Measurements from ENCODE around the gene CDHR3.

Gene CDHR3, protein sequence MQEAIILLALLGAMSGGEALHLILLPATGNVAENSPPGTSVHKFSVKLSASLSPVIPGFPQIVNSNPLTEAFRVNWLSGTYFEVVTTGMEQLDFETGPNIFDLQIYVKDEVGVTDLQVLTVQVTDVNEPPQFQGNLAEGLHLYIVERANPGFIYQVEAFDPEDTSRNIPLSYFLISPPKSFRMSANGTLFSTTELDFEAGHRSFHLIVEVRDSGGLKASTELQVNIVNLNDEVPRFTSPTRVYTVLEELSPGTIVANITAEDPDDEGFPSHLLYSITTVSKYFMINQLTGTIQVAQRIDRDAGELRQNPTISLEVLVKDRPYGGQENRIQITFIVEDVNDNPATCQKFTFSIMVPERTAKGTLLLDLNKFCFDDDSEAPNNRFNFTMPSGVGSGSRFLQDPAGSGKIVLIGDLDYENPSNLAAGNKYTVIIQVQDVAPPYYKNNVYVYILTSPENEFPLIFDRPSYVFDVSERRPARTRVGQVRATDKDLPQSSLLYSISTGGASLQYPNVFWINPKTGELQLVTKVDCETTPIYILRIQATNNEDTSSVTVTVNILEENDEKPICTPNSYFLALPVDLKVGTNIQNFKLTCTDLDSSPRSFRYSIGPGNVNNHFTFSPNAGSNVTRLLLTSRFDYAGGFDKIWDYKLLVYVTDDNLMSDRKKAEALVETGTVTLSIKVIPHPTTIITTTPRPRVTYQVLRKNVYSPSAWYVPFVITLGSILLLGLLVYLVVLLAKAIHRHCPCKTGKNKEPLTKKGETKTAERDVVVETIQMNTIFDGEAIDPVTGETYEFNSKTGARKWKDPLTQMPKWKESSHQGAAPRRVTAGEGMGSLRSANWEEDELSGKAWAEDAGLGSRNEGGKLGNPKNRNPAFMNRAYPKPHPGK

DNA sequence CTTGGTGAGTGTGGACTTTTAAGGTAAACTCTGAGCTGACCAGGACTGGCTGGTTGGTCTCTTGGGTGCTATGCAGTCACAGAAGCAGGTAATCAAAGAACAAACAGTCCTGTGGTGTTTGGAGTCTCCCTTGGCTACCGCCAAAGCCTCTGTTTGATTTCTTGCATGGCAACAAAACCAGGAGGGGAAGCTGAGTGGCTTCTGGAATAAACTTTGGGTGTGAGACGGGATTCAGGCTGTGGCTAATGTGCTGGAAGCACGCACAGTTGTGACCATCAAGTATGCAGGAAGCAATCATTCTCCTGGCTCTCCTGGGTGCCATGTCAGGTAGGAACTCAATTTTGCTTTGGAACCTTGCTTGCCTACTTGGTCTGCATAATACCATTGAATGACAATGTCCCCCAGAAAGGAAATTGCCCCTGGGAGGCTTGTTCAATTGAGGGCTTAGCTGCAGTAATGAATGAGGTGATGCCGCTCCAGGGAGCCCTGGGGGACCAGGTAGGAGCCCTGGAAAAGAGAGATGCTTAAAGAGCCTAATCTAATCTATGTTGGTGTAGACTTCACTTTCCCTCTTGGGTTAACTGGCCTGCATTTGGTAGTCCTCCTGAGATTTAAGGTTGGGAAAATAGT lies at the start of gene CDHR3:
Gene CDHR3 (plus strand): TSS at position 227 of the 630 bp plus-strand sequence. CDS start 55 bp downstream, at position 282.
- intact Hi-C loops (cut with DNase I), result no loop called here

DNA sequence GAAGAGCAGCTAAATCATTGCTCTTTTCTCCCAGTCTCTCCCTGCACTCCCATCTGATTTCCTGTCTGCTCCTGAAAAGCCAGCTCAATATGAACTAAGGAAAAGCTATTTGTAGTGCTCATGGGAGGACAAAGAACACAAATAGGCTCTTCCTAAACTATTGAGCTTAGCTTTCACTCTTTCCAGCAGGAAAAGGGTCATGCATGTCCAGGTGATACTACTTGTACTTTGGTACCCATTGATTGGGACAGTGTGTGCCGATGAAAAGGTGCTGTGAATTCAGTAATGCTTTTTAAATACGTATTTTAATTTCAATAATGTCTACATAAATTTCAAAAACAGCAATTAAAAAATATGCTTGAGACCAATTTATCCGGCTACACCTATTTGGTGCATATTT lies 49.1 kb upstream of the CDHR3 start:
- DNase-seq, result peak in 1 of 42 donors; percentile 7
- intact Hi-C loops (cut with DNase I), result no loop called here

More for the DNA sequence above, at the start of gene CDHR3:
- no peak for DNase-seq

DNA sequence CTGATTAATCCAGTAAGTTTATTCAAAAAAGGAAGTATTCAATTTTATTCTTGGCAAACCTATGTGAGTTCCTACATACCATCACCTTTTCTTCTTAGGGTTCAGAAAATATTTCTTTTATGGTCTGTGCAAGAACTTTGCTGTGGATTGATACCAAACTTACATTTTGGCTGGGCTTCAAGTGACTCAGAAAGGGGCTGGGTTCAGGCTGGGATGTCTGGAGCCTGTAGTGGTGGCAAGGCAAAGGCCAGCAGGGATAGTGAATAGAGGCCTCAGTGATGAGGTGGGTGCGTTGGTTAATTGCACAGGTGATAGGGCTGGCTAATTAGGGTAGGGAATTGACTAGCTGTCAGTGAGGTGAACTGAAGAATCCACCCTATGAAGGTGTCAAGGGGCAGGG lies 46.5 kb upstream of the CDHR3 start:
- intact Hi-C loops (cut with DNase I), result no loop called here
- DNase-seq, result no peak

DNA sequence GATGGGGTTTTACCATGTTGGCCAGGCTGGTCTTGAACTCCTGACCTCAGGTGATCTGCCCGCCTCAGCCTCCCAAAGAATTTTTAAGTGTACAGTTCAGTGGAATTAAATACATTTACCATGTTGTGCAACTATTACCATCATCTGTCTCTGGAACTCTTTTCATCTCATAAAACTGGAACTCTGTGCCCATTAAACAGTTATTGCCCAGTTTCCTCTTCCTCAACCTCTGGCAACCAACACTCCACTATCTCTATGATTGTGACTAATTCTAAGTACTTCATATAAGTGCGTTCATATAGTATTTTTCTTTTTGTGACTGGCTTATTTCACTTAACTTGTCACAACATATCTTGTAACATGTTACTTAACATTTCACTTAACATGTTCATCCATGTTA lies 45.4 kb upstream of the CDHR3 start:
- intact Hi-C loops (cut with DNase I), result no loop called here
- DNase-seq, result no peak

DNA sequence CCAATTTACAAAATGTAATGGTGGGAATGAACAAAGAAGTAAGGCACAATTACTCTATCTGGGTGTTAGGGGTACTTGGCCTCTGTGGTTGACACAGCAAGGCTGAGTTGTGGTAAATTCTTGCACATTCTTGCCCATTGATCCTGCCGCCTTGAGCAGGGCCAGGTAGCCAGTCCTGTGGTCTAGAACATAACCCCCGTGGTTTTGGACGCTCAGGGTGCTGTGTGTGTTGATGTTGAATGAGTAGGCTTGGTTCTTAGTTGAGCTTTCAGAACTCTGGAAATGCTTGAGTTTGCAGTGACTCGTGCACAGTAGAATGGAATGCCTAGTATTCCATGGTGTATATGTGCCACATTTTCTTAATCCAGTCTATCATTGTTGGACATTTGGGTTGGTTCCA lies 42.3 kb upstream of the CDHR3 start:
- no peak for DNase-seq
- intact Hi-C loops (cut with DNase I), result no loop called here

DNA sequence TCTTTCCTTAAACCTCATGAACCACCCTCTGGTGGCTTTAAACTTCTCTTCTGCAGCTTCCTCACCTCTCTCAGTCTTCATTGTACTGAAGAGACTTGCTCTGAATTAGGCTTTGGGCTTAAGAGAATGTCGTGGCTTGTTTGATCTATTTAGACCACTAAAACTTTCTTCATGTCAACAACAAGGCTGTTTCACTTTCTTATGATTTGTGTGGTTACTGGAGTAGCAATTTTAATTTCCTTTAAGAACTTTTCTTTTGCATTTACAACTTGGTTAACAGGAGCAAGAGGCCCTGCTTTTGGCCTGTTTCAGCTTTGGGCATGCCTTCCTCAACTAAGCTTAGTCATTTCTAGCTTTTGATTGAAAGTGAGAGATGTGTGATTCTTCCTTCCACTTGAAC lies 38.1 kb upstream of the CDHR3 start:
- no peak for DNase-seq
- intact Hi-C loops (cut with DNase I), result no loop called here

DNA sequence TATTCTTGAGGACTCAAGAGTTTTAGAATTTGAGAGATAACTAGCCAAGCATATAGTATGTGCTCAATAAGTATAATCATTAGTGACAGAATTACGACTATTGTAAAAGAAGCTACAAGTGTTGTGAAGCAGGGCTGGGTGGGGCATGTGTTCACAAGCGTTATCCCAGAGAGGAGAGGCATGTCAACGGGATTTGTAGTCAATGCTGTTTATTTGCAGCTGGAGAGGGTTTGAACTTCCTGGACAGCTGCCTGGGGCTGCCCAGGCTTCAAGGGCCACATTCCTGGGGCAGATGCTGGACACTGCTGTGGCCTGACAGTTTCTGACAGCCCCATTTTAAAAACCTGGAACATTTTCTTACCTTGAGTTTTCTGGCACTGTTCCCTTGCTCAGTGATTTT lies 36.9 kb upstream of the CDHR3 start:
- no peak for DNase-seq
- intact Hi-C loops (cut with DNase I), result no loop called here

DNA sequence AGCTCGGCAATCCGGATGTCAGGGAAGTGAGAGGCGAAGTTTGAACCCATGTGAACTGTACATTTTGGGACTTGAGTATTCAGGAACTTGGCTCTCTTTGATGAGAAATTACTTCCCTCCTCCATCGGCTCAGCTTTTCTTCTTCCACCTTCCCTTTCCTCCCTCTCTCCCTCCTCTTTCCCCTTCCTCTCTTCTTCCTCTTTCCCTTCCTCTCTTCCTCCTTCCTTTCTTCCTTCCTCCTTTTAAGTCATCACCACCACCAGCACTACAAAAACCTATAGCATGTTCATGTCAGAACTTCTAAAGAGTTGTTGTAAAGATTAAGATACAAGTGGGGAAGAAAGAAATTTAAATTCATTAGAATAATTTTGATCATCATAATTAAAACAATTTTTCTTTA lies 31.9 kb upstream of the CDHR3 start:
- no peak for DNase-seq
- intact Hi-C loops (cut with DNase I), result no loop called here

DNA sequence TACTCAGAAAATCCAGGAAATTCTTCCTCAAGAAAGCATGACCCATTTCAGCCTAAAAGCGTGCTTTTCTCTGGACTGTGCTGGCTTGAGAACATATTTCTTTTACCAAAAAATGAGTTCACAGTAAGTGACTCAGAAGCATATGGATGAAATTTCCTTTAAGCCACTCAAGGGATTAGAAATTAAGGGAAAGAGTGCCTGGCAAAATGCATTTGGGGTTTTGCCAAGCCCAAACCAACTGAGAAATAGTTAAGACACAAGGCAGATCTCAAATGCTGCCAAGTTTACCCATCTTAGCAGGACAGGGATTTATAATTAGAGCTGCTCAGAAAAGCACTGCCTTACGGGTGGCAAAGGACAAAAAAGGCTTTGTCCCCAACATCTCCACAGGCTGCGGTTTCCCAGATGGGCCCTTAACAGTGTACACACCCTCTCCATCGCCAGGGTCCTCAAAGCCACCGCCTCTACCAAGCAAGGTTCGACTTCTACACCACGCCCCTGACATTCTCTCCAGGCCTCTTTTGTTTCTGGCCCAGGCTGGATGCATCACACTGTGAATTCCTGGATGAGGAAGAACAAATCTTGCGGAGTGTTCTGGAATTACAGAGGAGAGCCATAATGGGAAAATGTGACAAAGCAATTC lies 30.1 kb upstream of the CDHR3 start:
- intact Hi-C loops (cut with DNase I), result no loop called here
- peak in 6 of 42 donors; percentile 5 to 46 (median 12) for DNase-seq

DNA sequence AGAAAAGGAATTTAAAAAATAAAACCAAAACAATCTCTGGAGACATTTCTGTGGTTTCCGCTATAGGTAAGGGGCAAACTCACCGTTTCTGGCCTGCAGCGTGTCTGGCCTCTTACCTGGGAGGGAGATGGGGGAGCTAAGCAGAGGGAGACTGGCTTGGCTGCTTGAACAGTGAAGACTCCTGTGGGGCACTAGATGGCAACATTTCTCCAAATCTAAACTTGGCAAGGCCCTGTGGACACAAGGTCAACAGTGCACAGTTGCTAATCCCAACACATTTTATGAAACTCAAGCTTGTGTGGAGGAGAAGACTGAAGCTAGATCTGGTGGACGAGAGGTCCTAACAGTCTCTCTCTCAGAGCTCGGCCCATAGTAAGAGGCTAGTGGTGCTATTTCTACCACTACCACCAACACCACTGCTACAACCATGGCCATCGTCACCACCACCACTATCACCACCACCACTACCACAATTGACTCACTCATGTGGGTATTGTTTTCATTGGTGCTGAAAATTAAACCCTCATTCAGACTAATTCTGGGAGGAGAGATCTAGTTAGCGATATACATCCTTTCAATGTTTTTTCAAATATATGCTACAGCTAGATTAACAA lies 28.4 kb upstream of the CDHR3 start:
- DNase-seq, result peak in 15 of 42 donors; percentile 3 to 64 (median 23)
- intact Hi-C loops (cut with DNase I), result no loop called here

DNA sequence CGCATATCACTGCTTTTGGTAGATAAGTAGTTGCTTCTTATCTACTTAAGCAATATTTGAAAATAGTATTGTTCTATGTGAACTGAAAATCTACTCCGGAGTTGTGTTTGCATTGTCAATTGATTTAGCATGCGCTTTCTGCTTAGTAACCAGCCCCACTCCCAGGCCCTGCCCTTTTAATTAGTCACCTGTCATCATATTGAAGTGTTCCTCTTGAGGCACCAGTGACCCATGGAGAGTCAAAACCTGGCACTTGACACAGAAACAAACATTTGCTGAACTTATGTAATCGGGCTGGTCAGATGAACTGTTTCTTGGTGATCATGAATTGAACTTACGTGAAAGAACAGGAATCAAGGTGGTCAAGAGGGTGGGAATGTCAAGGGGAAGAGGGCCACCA lies 27.8 kb upstream of the CDHR3 start:
- DNase-seq, result no peak
- intact Hi-C loops (cut with DNase I), result no loop called here

DNA sequence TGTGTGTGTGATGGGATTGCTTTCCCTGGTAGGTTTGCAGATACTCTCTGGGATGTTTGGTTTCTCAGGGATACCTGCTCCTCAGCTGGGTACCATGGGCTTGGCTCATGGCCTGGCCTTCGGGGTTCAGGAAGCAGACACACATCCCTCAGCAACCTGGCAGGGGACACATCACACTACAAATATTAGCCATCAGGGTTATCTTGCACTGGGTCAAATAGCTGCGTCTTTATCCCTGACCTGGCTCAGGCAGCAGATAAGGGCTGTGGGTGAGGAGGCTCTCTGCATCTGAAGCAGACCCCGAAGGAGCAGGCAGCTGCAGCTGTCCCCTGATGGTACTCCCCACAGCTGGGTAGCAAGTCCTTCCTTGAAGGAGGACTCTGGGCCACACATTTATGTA lies 25.7 kb upstream of the CDHR3 start:
- no peak for DNase-seq
- intact Hi-C loops (cut with DNase I), result no loop called here

DNA sequence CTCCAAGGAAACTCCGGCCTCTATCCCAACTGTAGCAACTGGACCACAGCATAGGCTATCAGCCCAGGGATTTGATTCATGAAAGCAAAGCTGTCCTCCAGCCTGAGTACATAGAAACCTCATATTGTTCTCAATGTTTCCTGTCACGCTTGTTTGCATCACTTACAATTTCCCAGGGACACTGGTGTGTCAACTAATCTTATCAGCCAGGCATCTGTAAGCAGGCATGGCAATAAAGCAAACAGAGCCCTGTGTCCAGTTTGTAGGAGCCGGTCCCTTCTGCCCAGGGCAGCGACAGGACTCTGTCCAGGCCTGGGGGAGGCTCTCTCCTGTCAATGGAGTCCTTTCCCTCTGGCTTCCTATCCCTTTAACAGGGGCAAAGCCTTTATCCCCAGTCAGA lies 23.0 kb upstream of the CDHR3 start:
- intact Hi-C loops (cut with DNase I), result no loop called here
- DNase-seq, result no peak

DNA sequence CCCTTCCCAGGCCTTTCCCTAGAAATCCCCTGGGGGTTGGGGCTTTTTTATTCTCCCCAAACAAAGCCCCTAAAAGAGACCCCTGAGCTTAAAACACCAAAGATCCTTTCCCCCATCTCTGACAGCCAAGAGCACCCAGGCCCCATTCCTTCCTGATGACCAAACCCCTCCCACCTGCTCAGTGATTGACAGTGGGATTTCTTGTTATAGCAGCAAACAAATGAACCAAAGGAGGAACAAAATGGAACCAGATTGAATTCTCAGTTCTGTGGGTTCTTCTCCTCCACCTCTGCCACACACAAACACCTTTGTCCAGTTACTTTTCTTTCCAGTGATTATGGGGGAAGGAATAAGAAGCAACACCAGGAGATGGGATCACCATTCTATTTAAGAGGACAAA lies 21.5 kb upstream of the CDHR3 start:
- intact Hi-C loops (cut with DNase I), result no loop called here
- DNase-seq, result no peak

DNA sequence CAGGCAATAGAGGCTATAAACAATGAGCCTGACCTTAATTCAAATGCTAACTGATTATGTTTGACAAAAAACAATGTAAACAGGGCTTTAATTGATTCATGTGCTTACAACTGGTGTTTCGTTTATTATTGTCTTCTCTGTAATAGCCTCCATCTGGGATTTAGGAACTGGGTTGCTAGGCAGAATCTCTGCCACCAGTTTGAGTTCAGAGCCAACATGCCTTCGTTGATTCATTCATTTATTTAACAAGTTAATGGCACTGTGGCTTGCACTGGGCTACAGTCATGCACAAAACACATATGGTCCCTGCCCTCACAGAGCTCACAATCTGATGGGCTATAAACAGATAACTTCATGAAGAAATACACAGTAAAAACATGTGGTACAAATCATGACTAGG lies 19.6 kb upstream of the CDHR3 start:
- intact Hi-C loops (cut with DNase I), result no loop called here
- DNase-seq, result no peak

DNA sequence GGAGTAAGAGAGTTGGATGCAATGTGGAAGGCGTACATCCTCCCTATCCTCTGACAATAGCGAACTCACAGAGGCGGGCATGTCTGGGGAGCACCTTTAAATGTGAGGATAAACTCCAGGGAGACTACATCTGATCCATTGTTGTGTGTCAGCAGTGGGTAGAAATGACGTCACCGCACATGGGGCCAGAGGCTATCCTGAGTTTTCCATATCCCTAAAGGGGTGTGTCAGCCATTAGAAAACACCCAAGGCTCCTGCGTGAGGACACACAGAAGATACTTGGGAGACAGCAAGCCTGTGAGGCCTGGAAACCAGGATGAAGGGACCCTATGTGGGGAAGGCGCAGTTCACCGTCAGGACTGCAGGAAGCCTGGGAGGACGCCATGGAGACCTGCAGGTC lies 17.2 kb upstream of the CDHR3 start:
- DNase-seq, result no peak
- intact Hi-C loops (cut with DNase I), result no loop called here

DNA sequence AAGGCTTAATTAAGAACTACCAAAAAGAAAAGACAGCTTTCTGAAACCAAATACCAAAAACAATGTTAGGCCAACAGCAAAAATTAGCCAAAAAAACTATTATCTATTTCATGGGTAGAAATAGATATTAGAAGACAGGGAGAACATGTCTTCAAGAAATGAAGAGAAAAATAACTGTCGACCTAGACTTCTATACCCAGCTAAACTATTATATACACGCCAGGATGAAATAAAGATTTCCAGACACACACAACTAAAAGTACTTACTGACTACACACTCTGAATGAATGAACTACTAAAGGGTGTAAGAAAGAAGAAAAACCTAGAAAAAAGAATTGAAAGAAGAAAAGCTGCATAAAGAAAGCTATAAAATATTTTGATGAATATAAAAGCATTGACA lies 11.5 kb upstream of the CDHR3 start:
- no peak for DNase-seq
- intact Hi-C loops (cut with DNase I), result no loop called here

DNA sequence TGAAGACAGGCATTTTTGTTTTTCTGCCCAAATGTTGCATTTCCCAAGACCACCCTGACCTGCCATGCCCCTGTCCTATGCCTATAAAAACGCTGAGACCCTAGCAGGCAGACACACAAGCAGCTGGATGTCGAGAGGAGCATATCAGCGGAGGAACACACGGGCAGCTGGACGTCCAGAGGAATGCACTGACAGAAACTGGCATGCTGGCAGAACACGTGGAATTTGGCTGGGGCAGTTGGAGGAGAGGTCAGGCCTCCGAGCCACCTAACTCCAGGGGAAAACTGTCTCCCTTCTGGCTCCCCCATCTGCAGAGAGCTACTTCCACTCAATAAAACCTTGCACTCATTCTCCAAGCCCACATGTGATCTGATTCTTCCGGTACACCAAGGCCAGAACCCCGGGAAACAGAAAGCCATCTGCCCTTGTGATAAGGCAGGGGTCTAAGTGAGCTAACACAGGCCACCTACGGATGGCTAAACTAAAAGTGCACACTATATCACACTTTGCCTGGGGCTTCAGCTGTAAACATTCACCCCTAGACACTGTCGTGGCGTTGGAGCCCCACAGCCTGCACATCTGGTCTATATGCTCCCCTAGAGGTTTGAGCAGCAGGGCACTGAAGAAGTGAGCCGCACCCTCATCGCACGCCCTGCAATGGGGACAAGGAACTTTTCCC lies 10.0 kb upstream of the CDHR3 start:
- intact Hi-C loops (cut with DNase I), result no loop called here
- DNase-seq, result no peak

DNA sequence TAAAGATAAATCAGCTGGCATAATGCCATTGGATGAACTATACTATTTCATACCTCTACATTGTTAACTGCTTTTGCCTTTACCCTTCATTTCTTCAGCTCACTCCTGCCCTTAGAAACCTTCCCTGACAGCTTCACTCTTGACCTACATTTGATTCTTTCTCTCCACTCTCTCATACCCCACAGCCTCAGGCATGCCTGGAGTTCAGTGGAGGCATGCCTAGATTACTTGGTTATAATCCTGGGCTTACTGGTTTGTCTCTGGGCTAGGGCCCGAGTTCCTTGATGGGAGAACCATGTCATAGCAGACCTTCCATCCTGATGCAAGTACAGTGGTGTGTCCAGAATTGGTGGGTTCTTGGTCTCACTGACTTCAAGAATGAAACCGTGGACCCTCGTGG lies 8.4 kb upstream of the CDHR3 start:
- intact Hi-C loops (cut with DNase I), result no loop called here
- DNase-seq, result no peak
